Measurements from ENCODE around the gene TRIM31.
"Not testable (repeated sequence)": the region's sequence is repeated elsewhere in the genome, so short reads cannot be mapped to it uniquely, and the experiment has no call there.

Gene TRIM31

GRCh38 chr6:30149234-30149633, 36.3 kb upstream of the TRIM31 start:
- DNase-seq (ENCODE audit: low read depth in 4 of 4, low spot score in 1 of 4) = no peak

- no peak for DNase-seq (ENCODE audit: low read depth in 4 of 4, low spot score in 1 of 4)
Observed at GRCh38 chr6:30147096-30147495, 34.2 kb upstream of the TRIM31 start.

GRCh38 chr6:30145818-30146217, 32.9 kb upstream of the TRIM31 start:
- DNase-seq (ENCODE audit: low read depth in 4 of 4, low spot score in 1 of 4) = no peak

GRCh38 chr6:30144811-30145210, 31.9 kb upstream of the TRIM31 start:
- no peak for DNase-seq (ENCODE audit: low read depth in 4 of 4, low spot score in 1 of 4)

GRCh38 chr6:30143780-30144179, 30.9 kb upstream of the TRIM31 start:
- DNase-seq (ENCODE audit: low read depth in 4 of 4, low spot score in 1 of 4) = no peak

- no peak for DNase-seq (ENCODE audit: low read depth in 4 of 4, low spot score in 1 of 4)
Observed at GRCh38 chr6:30142665-30143064, 29.8 kb upstream of the TRIM31 start.

GRCh38 chr6:30140240-30140639, 27.4 kb upstream of the TRIM31 start:
- DNase-seq (ENCODE audit: low read depth in 4 of 4, low spot score in 1 of 4) = not testable (repeated sequence)

GRCh38 chr6:30136570-30137286, 23.8 kb upstream of the TRIM31 start:
- no peak for DNase-seq (ENCODE audit: low read depth in 4 of 4, low spot score in 1 of 4)

- no peak for DNase-seq (ENCODE audit: low read depth in 4 of 4, low spot score in 1 of 4)
Observed at GRCh38 chr6:30135757-30136156, 22.9 kb upstream of the TRIM31 start, which contains the start of gene TRIM40. TSS of gene TRIM40 (plus strand) at chr6:30136140. CDS start at chr6:30137037, 897 bp downstream.

- DNase-seq (ENCODE audit: low read depth in 4 of 4, low spot score in 1 of 4) = no peak
Observed at GRCh38 chr6:30135147-30135546, 22.3 kb upstream of the TRIM31 start.

GRCh38 chr6:30131947-30132497, 19.1 kb upstream of the TRIM31 start:
- no peak for DNase-seq (ENCODE audit: low read depth in 4 of 4, low spot score in 1 of 4)

GRCh38 chr6:30130887-30131862, 18.3 kb upstream of the TRIM31 start:
- peak; percentile 22 to 48 (median 44) for DNase-seq (ENCODE audit: low read depth in 4 of 4, low spot score in 1 of 4)

GRCh38 chr6:30130179-30130679, 17.3 kb upstream of the TRIM31 start:
- DNase-seq (ENCODE audit: low read depth in 4 of 4, low spot score in 1 of 4) = no peak

GRCh38 chr6:30129265-30130178, 16.6 kb upstream of the TRIM31 start:
- no peak for DNase-seq (ENCODE audit: low read depth in 4 of 4, low spot score in 1 of 4)

GRCh38 chr6:30127238-30128093, 14.6 kb upstream of the TRIM31 start:
- no peak for DNase-seq (ENCODE audit: low read depth in 4 of 4, low spot score in 1 of 4)

- no peak for DNase-seq (ENCODE audit: low read depth in 4 of 4, low spot score in 1 of 4)
Observed at GRCh38 chr6:30122515-30122914, 9.6 kb upstream of the TRIM31 start.

- no peak for DNase-seq (ENCODE audit: low read depth in 4 of 4, low spot score in 1 of 4)
Observed at GRCh38 chr6:30121446-30122366, 8.8 kb upstream of the TRIM31 start.

- not testable (repeated sequence) for DNase-seq (ENCODE audit: low read depth in 4 of 4, low spot score in 1 of 4)
Observed at GRCh38 chr6:30118691-30119090, 5.8 kb upstream of the TRIM31 start.

Measured in stimulated activated CD4-positive, alpha-beta T cell treated with anti-CD3 and anti-CD28 coated beads, Interleukin-1b, Interleukin-23, amount 100 ng/mL, for 24 hours (primary cell).